B cell (primary cell): ENCODE measurements around the gene VWA8.

ENCODE experiments used
- EZH2 ChIP-seq: IDR thresholded peaks from 2 replicates; pipeline ENCODE4 v1.6.1; 2012; ENCODE audit warnings: borderline replicate concordance, low read depth, mild to moderate bottlenecking, moderate library complexity, low read length; ENCODE audit not compliant: insufficient read depth, poor library complexity, severe bottlenecking
- TF ChIP-seq, protein P1 (sequence below): fragments of 200-600 bp; IDR thresholded peaks from one replicate; pipeline ENCODE4 v1.8.0; 2022; ENCODE audit warnings: antibody characterized with exemption, mild to moderate bottlenecking

DNA sequence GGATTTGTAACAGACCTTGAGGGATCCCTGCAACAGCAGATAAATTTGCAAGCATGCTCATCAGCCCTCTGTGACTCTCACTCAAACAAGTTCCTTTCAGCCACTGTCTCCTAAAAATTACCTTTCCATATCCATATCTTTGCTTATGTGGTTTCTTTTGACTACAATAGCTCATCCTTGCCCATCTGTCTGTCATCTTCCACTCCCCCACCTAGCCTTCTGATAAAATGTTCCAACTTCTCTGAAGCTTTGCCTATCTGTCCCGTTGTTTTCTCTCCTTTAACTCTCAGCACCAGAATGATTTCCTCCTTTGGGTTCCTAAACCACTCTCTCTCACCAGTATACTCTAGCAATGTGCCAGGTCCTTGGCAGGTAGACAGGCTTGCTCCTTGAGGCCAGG is 194.5 kb downstream of the VWA8 start:
- TF ChIP-seq, protein P1, sequence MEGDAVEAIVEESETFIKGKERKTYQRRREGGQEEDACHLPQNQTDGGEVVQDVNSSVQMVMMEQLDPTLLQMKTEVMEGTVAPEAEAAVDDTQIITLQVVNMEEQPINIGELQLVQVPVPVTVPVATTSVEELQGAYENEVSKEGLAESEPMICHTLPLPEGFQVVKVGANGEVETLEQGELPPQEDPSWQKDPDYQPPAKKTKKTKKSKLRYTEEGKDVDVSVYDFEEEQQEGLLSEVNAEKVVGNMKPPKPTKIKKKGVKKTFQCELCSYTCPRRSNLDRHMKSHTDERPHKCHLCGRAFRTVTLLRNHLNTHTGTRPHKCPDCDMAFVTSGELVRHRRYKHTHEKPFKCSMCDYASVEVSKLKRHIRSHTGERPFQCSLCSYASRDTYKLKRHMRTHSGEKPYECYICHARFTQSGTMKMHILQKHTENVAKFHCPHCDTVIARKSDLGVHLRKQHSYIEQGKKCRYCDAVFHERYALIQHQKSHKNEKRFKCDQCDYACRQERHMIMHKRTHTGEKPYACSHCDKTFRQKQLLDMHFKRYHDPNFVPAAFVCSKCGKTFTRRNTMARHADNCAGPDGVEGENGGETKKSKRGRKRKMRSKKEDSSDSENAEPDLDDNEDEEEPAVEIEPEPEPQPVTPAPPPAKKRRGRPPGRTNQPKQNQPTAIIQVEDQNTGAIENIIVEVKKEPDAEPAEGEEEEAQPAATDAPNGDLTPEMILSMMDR, result no peak
- no peak for TF ChIP-seq EZH2
